RWPE1 (cell line): ENCODE data around the gene GPSM1.

ENCODE experiments used
- CTCF ChIA-PET: fragments of 350-600 bp; sonication (Branson Sonifier 250); formaldehyde crosslinking; extraction: SDS; loops from one replicate; lab custom pipeline; 2021; lab: Yijun Ruan, JAX
- POLR2A ChIA-PET: fragments of 400-600 bp; formaldehyde crosslinking; extraction: SDS; loops from one replicate; lab custom pipeline; 2020; ENCODE audit warnings: antibody characterized with exemption; ENCODE audit not compliant: low non-redundant PET; lab: Yijun Ruan, JAX
- DNase-seq: peaks from one replicate; pipeline ENCODE4 v3.0.0; 2012; ENCODE audit warnings: low spot score
- H3K27ac ChIP-seq: fragments of 450-650 bp; 2 replicates; pipeline ENCODE4 v1.5.1; 2017
- CTCF ChIP-seq: fragments of 450-650 bp; conservative IDR thresholded peaks from 2 replicates; pipeline ENCODE4 v1.5.1; 2017; ENCODE audit warnings: low read depth, mild to moderate bottlenecking

The GPSM1 gene

DNA sequence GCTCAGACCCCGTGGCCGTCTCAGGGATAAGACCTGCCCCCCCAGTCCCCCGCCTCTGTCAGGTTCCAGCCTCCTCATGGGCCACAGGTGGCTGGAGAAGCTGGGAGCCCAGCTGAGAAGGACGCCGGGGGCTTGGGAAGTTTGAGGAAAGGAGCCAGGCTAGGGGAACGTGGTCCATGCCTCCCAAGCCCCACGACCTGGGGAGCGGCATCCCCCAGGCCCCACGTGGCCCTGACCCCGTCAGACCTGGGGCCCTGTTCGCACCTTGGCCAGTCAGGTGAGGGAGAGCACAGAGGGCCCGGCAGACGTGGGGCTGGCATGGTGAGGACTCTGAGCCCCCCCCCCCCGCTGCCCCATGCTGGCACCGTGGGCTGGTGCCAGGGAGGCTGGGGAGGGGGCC is 3.7 kb downstream of the GPSM1 start:
- DNase-seq, result no peak
- CTCF ChIA-PET, result interaction anchor here (1.0 to 1.9 kb wide), 3 partner anchors 8 to 19 kb away, joined by 3 to 6 read pairs (median 4); no protein-coding TSS in a partner anchor
- POLR2A ChIA-PET, result no interaction called here
- H3K27ac ChIP-seq, result no peak overlapping the region
- TF ChIP-seq CTCF, result no peak

DNA sequence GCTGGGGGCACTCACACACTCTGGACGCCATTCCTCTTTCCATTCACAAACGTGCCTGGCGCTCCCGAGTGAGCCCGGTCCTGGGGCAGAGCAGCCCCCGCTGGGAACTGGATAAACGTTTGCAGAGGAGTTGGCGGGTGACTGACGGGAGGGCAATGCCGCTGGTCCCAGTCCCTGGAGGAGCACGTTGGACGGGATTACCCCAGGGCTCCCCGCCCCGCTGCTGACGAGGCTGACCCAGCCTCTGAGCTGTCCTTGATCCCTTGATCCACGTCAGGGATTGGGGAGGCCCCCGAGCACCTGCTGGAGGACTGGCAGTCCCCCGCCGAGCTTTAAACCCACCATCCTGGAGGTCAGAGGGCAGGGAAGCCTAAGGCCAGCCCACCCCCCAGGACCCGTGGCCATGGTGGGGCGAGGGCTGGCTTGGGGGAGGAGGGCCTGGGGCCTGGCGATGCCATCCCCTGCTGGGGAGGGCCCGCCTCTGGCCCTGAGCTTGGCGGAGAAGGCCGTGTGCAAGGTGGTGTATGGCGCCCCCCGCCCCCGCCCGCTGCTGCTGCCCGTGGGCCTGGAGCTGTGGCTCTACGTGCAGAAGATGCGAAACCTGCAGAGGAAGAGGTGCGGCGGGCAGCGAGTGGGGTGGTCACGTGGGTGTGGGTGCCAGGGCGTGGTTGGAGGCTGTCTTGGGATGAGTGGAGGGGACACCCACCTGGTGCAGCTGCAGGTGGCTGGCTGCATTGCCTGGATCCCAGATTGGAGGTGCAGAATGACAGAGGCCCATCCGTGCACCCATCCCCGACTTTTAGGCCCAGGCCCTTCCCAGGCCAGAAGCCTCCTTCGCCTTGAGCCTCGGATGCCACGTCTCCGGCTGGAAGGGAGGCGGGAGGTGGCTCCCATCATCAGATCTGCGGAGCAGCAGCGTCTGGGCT is 4.5 kb downstream of the GPSM1 start:
- no peak for TF ChIP-seq CTCF
- no peak overlapping the region for H3K27ac ChIP-seq
- no peak for DNase-seq
- CTCF ChIA-PET, result interaction anchor here (0.6 to 1.9 kb wide), 5 partner anchors 8 to 287 kb away, joined by 4 to 6 read pairs (median 4); partner anchors contain the start of gene DNLZ
- POLR2A ChIA-PET, result no interaction called here

- DNase-seq, result no peak
- POLR2A ChIA-PET, result no interaction called here
- TF ChIP-seq CTCF, result no peak
- CTCF ChIA-PET, result interaction anchor here (0.7 kb wide), 1 partner anchor 170 kb away, joined by 4 read pairs; no protein-coding TSS in a partner anchor
- H3K27ac ChIP-seq, result no peak overlapping the region
Measured at GRCh38 chr9:136332482-136332983, 5.2 kb downstream of the GPSM1 start.

DNA sequence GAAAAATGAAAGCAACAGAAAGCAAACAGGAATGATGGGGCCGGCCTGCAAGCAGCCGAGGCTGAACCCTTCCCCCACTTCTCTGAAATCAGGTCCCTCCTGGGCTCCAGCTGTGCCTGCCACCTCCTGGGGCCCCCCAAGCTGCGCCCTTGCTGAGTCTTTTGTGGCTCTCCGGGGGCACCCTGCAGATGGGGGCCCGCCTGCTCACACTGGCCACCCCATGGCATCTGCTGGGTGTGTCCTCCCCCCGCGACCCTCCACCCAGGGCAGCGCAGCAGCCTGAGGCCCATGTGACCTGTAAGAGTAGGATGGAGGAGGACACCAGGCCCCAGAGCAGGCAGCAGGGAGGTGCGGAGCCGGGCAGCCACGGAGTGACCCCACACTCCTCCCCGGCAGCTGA is 5.7 kb downstream of the GPSM1 start:
- no peak for TF ChIP-seq CTCF
- no peak overlapping the region for H3K27ac ChIP-seq
- POLR2A ChIA-PET, result no interaction called here
- CTCF ChIA-PET, result no interaction called here
- no peak for DNase-seq

DNA sequence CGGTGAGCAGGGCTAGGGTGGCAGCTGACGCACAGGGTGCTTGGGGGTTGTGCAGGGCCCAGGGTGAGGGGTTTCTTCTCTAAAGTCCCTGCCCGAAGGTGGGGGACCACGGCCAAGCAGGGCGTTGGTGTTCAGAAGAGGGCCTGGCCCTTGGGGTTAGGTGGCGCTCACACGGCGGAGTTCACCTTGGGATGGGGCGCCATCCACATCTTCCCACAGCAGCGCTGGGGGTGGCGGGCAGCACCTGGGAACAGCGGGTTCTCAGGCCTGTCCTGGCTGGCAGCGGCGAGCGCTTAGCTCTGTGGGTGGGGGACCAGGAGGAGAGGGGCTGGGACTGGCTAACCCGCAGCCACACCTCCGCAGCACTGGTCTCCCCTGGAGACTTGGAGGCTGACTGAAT is 6.1 kb downstream of the GPSM1 start:
- TF ChIP-seq CTCF, result no peak
- ChIA-PET CTCF (no interaction called here), POLR2A (no interaction called here)
- no peak overlapping the region for H3K27ac ChIP-seq
- no peak for DNase-seq

- DNase-seq, result no peak
- ChIA-PET CTCF (no interaction called here), POLR2A (no interaction called here)
- TF ChIP-seq CTCF, result no peak
- H3K27ac ChIP-seq, result no peak overlapping the region
Measured at GRCh38 chr9:136334541-136334940, 7.2 kb downstream of the GPSM1 start.
